Thoracic aorta endothelial cell (primary cell): ENCODE results near the gene DLL3. TPM values are rescaled to one million over a fixed set of nuclear protein-coding genes. Genes with fewer than 3 reads are reported as not detected.

ENCODE experiments used
- total RNA-seq: library from RNA; depleted of rRNA; stranded (reverse); fragments of >200 nt; gene quantifications from 2 replicates; pipeline ENCODE4 v1.2.3, GENCODE V29; 2012

DLL3 gene
- total RNA-seq, result 0.43 and 0.66 TPM in 2 replicates

GRCh38 chr19:39498798-39499642 lies at the start of gene DLL3:
Gene DLL3 (plus strand): TSS chr19:39498947. CDS start chr19:39498975, 28 bp downstream.

GRCh38 chr19:39480337-39481228 lies 18.2 kb upstream of the DLL3 start, which contains the start of gene TIMM50:
Gene TIMM50 (plus strand): TSS chr19:39480838. CDS start chr19:39480854, 16 bp downstream.

GRCh38 chr19:39514840-39515550 lies 16.2 kb downstream of the DLL3 start, which contains the start of gene SELENOV:
Gene SELENOV (plus strand): TSS chr19:39515139. CDS start chr19:39515213, 74 bp downstream.

GRCh38 chr19:39532233-39533002 lies 33.7 kb downstream of the DLL3 start, which contains the start of gene EID2B:
Gene EID2B (minus strand): TSS chr19:39532852. CDS start chr19:39532802, 50 bp downstream.

GRCh38 chr19:39539518-39540332 lies 41.0 kb downstream of the DLL3 start, which contains the start of gene EID2:
Gene EID2 (minus strand): TSS chr19:39540161. CDS start chr19:39540079, 82 bp downstream.

Other genes with a start within 250 kb of the DLL3 start
- gene IFNL2, start 230.6 kb upstream of the DLL3 start, total RNA-seq, result not detected in 2 replicates
- gene IFNL1, start 202.5 kb upstream of the DLL3 start, total RNA-seq, result not detected in 2 replicates
- 0.27 and 0.43 TPM in 2 replicates for gene LRFN1, start 178.1 kb upstream of the DLL3 start, total RNA-seq
- 23.1 and 41.3 TPM in 2 replicates for gene GMFG, start 162.9 kb upstream of the DLL3 start, total RNA-seq
- gene SAMD4B, start 156.5 kb upstream of the DLL3 start, total RNA-seq, result 36.8 and 59.8 TPM in 2 replicates
- gene PAF1, start 107.8 kb upstream of the DLL3 start, total RNA-seq, result 28.9 and 33.6 TPM in 2 replicates
- 17.4 and 19.6 TPM in 2 replicates for gene MED29, start 107.6 kb upstream of the DLL3 start, total RNA-seq
- gene ZFP36, start 92.1 kb upstream of the DLL3 start, total RNA-seq, result 2.5 and 3.2 TPM in 2 replicates
- 20.9 and 27.1 TPM in 2 replicates for gene PLEKHG2, start 86.3 kb upstream of the DLL3 start, total RNA-seq
- 132 and 183 TPM in 2 replicates for gene RPS16, start 63.0 kb upstream of the DLL3 start, total RNA-seq
- gene SUPT5H, start 53.4 kb upstream of the DLL3 start, total RNA-seq, result 91.4 and 117 TPM in 2 replicates
- gene TIMM50, start 18.1 kb upstream of the DLL3 start, total RNA-seq, result 69.2 and 79.4 TPM in 2 replicates
- gene SELENOV, start 16.2 kb downstream of the DLL3 start, total RNA-seq, result not detected in 2 replicates
- gene EID2B, start 33.9 kb downstream of the DLL3 start, total RNA-seq, result 3.2 and 4.4 TPM in 2 replicates
- gene EID2, start 41.2 kb downstream of the DLL3 start, total RNA-seq, result 10.8 and 13.1 TPM in 2 replicates
- not detected in 2 replicates for gene LGALS13, start 103.6 kb downstream of the DLL3 start, total RNA-seq
- gene LGALS16, start 157.0 kb downstream of the DLL3 start, total RNA-seq, result not detected in 2 replicates
- not detected in 2 replicates for gene LGALS14, start 205.5 kb downstream of the DLL3 start, total RNA-seq
- not detected in 2 replicates for gene CLC, start 239.1 kb downstream of the DLL3 start, total RNA-seq